ENCODE data around the gene SKIC2.
"Not testable (repeated sequence)": the region's sequence is repeated elsewhere in the genome, so short reads cannot be mapped to it uniquely, and the experiment has no call there.

SKIC2 gene

DNA sequence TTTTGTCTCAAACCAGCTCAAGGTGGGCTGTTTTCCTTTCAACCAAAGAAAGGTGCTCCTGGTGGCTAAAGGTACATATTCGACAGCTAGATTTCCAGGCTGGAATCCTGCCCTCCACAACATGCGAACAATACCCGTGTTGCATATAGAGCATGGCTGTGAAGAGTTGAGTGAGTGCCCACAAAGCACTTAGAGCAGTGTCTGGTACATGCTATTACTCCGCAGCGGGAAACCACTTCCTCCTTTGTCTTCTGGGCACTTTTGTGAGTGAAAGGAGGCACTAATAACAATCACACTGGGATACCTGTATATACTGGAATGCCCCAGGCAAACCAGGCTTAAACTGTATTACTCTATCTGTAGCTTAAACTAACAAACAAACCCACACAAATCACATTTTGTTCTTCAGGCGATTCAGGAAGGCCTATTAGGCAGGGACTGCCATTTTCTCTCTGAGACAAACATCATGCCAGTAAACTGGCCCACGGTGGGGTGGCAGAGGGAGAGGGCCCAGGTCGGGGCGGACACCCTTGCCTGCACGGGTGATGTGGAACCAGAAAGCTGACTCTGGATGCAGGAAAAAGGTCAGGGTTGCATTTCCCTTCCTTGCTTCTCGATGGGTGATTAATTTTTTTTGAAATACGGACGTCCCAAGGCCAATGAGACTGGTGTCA, 46.0 kb downstream of the SKIC2 start:
- DNase-seq (ENCODE audit: low spot score), result not testable (repeated sequence)

DNA sequence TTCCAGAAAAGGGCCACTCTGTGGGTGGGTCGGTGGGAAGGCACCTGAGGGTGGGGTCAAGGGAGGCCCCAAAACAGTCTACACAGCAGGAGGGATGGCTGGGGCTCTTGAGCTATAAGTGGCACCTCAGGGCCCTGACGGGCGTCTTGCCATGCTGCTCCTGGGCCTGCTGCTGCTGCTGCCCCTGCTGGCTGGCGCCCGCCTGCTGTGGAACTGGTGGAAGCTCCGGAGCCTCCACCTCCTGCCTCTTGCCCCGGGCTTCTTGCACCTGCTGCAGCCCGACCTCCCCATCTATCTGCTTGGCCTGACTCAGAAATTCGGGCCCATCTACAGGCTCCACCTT, 46.5 kb downstream of the SKIC2 start:
- not testable (repeated sequence) for DNase-seq (ENCODE audit: low spot score)

DNA sequence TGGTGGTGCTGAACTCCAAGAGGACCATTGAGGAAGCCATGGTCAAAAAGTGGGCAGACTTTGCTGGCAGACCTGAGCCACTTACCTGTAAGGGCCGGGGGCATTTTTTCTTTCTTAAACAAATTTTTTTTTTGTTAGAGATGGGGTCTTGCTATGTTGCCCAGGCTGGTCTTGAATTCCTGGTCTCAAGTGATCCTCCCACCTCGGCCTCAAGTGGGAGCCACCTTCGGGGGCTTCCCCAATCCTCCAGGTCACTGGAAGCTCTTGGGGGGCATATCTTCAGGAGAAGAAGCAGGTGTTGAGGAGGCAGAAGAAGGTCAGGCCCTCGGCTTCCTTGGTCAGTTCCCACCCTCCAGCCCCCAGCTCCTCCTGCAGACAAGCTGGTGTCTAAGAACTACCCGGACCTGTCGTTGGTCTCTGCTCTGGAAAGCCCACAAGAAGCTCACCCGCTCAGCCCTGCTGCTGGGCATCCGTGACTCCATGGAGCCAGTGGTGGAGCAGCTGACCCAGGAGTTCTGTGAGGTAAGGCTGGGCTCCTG, 47.1 kb downstream of the SKIC2 start:
- not testable (repeated sequence) for DNase-seq (ENCODE audit: low spot score)

DNA sequence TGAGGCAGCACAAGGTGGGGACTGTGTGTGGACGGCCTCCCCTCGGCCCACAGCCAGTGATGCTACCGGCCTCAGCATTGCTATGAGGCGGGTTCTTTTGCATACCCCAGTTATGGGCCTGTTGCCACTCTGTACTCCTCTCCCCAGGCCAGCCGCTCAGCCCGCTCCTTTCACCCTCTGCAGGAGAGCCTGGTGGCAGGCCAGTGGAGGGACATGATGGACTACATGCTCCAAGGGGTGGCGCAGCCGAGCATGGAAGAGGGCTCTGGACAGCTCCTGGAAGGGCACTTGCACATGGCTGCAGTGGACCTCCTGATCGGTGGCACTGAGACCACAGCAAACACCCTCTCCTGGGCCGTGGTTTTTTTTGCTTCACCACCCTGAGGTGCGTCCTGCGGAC, 48.1 kb downstream of the SKIC2 start:
- DNase-seq (ENCODE audit: low spot score), result not testable (repeated sequence)

DNA sequence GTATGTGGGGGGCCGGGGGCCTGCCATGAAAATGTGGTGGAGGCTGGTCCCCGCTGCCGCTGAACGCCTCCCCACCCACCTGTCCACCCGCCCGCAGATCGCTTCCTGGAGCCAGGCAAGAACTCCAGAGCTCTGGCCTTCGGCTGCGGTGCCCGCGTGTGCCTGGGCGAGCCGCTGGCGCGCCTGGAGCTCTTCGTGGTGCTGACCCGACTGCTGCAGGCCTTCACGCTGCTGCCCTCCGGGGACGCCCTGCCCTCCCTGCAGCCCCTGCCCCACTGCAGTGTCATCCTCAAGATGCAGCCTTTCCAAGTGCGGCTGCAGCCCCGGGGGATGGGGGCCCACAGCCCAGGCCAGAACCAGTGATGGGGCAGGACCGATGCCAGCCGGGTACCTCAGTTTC, 49.1 kb downstream of the SKIC2 start:
- not testable (repeated sequence) for DNase-seq (ENCODE audit: low spot score)

DNA sequence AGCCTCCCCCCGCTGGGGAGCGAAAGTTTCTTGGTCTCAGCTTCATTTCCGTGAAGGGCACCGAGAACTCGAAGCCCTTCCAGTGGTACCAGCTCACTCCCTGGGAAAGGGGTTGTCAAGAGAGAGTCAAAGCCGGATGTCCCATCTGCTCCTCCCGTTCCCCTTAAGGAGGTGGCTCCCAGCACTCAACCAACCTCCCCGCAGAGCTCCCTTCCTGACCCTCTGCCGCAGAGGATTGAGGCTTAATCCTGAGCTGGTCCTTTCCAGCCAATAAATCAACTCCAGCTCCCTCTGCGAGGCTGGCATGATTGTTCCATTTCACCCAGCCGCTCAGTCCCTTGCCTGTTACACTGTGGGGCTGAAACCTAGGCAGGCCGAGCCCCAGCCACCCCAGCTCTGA, 49.6 kb downstream of the SKIC2 start:
- DNase-seq (ENCODE audit: low spot score), result not testable (repeated sequence)

DNA sequence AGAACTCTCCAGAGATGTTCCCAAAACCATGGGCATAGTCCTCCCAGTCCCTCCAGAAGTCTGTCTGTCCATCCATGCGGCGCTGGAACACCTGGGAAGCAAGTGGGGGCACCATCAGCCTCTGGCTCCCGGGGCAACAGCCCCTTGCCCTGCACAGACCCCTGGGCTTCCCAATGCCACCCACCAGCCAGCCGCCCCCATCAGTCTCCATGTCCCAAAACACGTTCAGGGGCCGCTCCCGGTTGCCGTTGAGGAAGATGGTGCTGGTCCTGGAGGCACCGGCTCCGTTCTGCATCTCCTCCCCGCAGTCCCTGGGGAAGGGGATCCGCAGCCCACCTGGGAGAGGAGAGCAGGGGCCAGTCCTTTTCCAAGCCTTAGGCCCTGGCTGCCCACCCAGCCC, 50.6 kb downstream of the SKIC2 start:
- DNase-seq (ENCODE audit: low spot score), result not testable (repeated sequence)

DNA sequence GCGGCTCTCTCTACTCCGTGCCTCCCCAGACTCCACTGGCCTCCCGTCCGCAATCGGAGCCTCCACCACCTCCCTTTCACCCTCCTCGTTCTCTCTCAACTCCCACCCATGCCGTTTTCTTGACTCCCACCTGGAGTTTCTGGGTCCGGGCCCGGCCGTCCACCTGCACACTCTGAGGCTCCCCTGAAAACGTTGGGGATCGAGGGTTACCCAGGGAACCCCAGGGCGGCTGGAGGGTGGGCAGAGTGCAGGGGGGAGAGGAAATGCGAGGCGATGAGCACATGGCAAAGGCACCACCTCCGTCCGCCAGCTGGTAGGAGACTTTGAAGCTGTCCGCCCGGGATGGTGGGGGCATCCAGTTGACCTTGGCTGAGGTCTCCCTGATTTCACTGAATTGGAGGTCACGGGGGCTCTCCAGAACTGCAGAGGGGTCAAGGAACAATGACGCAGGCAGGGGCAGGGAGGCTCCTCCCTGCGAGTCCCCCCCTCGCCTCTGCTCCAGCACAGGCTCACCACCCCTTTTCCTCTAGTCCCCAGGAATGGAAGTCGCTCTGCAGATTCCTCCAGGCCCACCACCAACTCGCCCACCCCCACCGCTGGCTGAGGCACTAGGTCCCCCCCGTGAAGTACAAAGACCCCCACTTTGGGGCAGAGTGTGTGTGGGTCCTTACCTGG, 52.0 kb downstream of the SKIC2 start:
- DNase-seq (ENCODE audit: low spot score), result not testable (repeated sequence)

DNA sequence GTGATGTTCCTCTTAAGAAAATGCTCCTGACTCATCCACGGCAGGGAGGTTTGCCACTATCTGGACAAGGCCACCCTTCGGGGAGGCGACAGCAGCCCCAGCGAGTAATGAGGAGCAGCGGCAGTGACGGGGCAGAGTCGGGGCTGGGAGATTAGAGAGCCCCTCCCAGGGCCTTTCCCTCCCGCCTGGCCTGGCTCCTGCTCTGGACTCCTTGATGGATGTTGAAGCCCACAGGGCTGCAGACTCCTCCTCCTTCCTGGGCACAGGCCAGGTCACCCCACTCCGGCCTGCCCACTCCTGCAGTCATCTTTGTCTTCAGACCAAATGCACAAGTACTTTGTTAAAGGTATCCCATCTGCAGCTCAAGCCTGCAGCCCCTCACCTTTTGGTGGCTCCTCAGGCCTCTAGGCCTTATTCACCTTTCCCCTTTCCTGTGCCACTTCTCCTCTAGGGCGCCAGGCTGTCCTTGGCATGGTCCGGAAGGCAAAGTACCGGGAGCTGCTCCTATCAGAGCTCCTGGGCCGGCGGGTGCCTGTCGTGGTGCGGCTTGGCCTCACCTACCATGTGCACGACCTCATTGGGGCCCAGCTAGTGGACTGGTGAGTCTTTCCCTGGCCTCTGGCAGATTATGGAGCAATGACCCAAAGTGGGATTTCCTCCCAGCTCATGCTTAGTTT, 54.1 kb downstream of the SKIC2 start:
- DNase-seq (ENCODE audit: low spot score), result not testable (repeated sequence)

DNA sequence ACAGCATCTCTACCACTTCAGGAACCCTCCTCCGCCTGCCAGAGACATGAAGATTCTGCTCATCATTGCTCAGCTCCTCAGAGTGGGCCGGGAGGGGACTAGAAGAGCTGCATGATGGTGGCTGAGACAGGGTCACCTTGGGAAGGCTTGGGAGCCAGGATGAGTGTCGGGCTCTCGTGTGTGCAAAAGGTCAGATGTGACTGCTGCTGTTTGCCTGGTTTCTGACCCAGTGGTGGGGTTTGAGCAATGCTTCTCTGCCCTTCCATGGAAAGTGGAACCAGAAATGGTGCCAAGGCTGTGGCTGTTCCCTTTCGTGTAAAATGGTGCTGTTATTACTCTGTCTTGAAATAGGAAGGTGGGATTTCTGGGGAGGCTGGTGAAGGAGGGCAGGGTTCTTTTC, 54.8 kb downstream of the SKIC2 start:
- DNase-seq (ENCODE audit: low spot score), result not testable (repeated sequence)

DNA sequence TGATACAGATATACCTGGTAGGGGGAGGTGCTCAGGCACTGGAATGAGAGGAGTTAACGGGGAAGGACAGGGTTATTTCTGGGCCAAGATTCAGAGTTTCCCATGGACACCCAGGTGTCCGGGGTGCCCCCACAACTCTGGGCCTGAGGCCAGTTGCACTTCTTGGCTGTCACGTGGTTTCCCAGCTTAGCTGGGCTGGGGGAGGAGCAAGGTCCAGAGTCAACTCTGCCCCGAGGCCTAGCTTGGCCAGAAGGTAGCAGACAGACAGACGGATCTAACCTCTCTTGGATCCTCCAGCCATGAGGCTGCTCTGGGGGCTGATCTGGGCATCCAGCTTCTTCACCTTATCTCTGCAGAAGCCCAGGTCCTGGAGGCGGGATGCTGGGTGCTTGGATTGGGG, 55.6 kb downstream of the SKIC2 start, which contains the start of gene C4B:
Gene C4B (plus strand): TSS at position 249 of the 400 bp plus-strand sequence. CDS start 51 bp downstream, at position 300.
- DNase-seq (ENCODE audit: low spot score), result not testable (repeated sequence)
